PC-3 (cell line): ENCODE measurements around the gene BPGM. TPM values are rescaled to one million over a fixed set of nuclear protein-coding genes. Genes with fewer than 3 reads are reported as not detected.

Experiments used
- ATAC-seq: fragments of 200-7000 bp; cut with Tn5 transposase; 2 replicates; pipeline ENCODE4 v1.9.1; 2020; ENCODE audit warnings: mild to moderate bottlenecking, moderate library complexity
- BruUV-seq: library from RNA; stranded (reverse); fragments of 400-500 nt; replicated peaks from 2 replicates; lab custom pipeline; 2021; lab: Mats Ljungman, UMichigan
- CTCF ChIA-PET: fragments of 300-600 bp; sonication (Branson Sonifier 250); formaldehyde crosslinking; loops from one replicate; lab custom pipeline; 2022; ENCODE audit warnings: antibody characterized with exemption; lab: Charles Lee
- POLR2A ChIA-PET: fragments of 300-600 bp; sonication (Branson Sonifier 250); formaldehyde crosslinking; loops from one replicate; lab custom pipeline; 2022; ENCODE audit warnings: antibody characterized with exemption; ENCODE audit not compliant: unreplicated experiment; lab: Charles Lee
- DNase-seq: peaks from one replicate; pipeline ENCODE4 v3.0.0-alpha.2; 2015
- H2AFZ ChIP-seq: fragments of 300-600 bp; sonication (generic); 2 replicates; pipeline ENCODE4 v1.6.0; 2016; ENCODE audit warnings: antibody characterized with exemption, low read length
- H3F3A ChIP-seq: fragments of 300-600 bp; sonication (generic); one replicate; pipeline ENCODE4 v1.6.0; 2017; ENCODE audit warnings: antibody characterized with exemption, low read length, control low read depth, mild to moderate bottlenecking; ENCODE audit not compliant: unreplicated experiment
- H3K27ac ChIP-seq: fragments of 300-600 bp; sonication (generic); 2 replicates; pipeline ENCODE4 v1.5.1; 2016; ENCODE audit warnings: mild to moderate bottlenecking, low read length
- H3K27me3 ChIP-seq: fragments of 300-600 bp; sonication (generic); 2 replicates; pipeline ENCODE4 v1.6.1; 2016; ENCODE audit warnings: low read length, mixed read lengths
- H3K36me3 ChIP-seq: fragments of 300-600 bp; sonication (generic); 2 replicates; pipeline ENCODE4 v1.6.1; 2016; ENCODE audit warnings: low read depth, mixed run types, low read length, mixed read lengths
- H3K4me1 ChIP-seq: fragments of 300-600 bp; sonication (generic); 2 replicates; pipeline ENCODE4 v1.5.1; 2016; ENCODE audit warnings: low read length; ENCODE audit not compliant: insufficient read depth
- H3K4me2 ChIP-seq: fragments of 300-600 bp; sonication (generic); 2 replicates; pipeline ENCODE4 v1.6.0; 2016; ENCODE audit warnings: low read length
- H3K4me3 ChIP-seq: fragments of 300-600 bp; sonication (generic); 2 replicates; pipeline ENCODE4 v1.5.1; 2016; ENCODE audit warnings: mild to moderate bottlenecking, low read length, mixed read lengths
- H3K79me2 ChIP-seq: fragments of 300-600 bp; sonication (generic); 2 replicates; pipeline ENCODE4 v1.6.1; 2017; ENCODE audit warnings: low read length, mixed read lengths
- H3K9ac ChIP-seq: fragments of 300-600 bp; sonication (generic); 2 replicates; pipeline ENCODE4 v1.6.0; 2016; ENCODE audit warnings: mild to moderate bottlenecking, low read length
- H3K9me2 ChIP-seq: fragments of 300-600 bp; sonication (generic); replicated peaks from 2 replicates; pipeline ENCODE4 v1.6.1; 2016; ENCODE audit warnings: mixed run types, low read length, mixed read lengths
- H3K9me3 ChIP-seq: fragments of 300-600 bp; sonication (generic); 2 replicates; pipeline ENCODE4 v1.6.1; 2016; ENCODE audit warnings: low read length, mixed read lengths
- H4K20me1 ChIP-seq: fragments of 300-600 bp; sonication (generic); 2 replicates; pipeline ENCODE4 v1.6.1; 2016; ENCODE audit warnings: low read length, mixed read lengths
- CTCF ChIP-seq: fragments of 300-600 bp; sonication (generic); conservative IDR thresholded peaks from 2 replicates; pipeline ENCODE4 v1.5.1; 2017; ENCODE audit warnings: antibody characterized with exemption, low read depth, mild to moderate bottlenecking, low read length
- EZH2 ChIP-seq: fragments of 300-600 bp; sonication (generic); IDR thresholded peaks from one replicate; pipeline ENCODE4 v1.6.1; 2017; ENCODE audit warnings: antibody characterized with exemption, mild to moderate bottlenecking, low read length; ENCODE audit not compliant: unreplicated experiment
- EZH2phosphoT487 ChIP-seq: fragments of 300-600 bp; sonication (generic); IDR thresholded peaks from 2 replicates; pipeline ENCODE4 v1.6.1; 2018; ENCODE audit warnings: mild to moderate bottlenecking, antibody characterized with exemption, low read length, borderline replicate concordance
- intact Hi-C: fragments of 100-400 bp; cut with micrococcal nuclease; formaldehyde crosslinking; loops from 2 replicates; pipeline ENCODE4 v1.9.0; 2023
- total RNA-seq: library from RNA; depleted of rRNA; stranded (reverse); fragments of >200 nt; gene quantifications from 2 replicates; pipeline ENCODE4 v1.2.3, GENCODE V29; 2014

Gene BPGM
- total RNA-seq, 1 experiment from 2014 or later: 14.6 TPM

GRCh38 chr7:134690016-134690415 is 43.4 kb downstream of the BPGM start:
- Histone ChIP-seq H3K4me2 (no peak overlapping the region), H3K79me2 (no peaks in the 10 kb centered on the region), H3F3A (no peaks in the 10 kb centered on the region), H3K9ac (no peak overlapping the region), H2AFZ (peak overlapping the region; percentile 27; the same call in 1 of the 2 replicates), H3K9me2 (no peaks in the 10 kb centered on the region), H3K27ac (no peak overlapping the region), H3K4me3 (no peak overlapping the region), H3K4me1 (0 out of 2 replicates have a peak, but pooled peaks cover 11% of the 10 kb centered on the region), H3K36me3 (no peaks in the 10 kb centered on the region), H3K9me3 (no peaks in the 10 kb centered on the region), H4K20me1 (no peaks in the 10 kb centered on the region), H3K27me3 (no peaks in the 10 kb centered on the region)
- no TSS peak for BruUV-seq
- ATAC-seq (peak; percentile 51; the same call in 1 of the 2 replicates), DNase-seq (peak; percentile 15)
- TF ChIP-seq EZH2 (no peak), CTCF (peak; percentile 42; the same call in 1 of the 2 replicates), EZH2phosphoT487 (no peak)
- POLR2A ChIA-PET: interaction anchor here (0.7 kb wide), 1 partner anchor 481 kb away, joined by 3 read pairs; the partner anchor contains the start of gene CYREN
- intact Hi-C loops: loop anchor here (1.0 kb wide), 2 partner anchors 254 to 264 kb away; no protein-coding TSS in a partner anchor
- CTCF ChIA-PET: interaction anchor here (0.6 to 1.4 kb wide), 6 partner anchors 11 to 253 kb away, joined by 3 to 6 read pairs (median 3); partner anchors contain the start of gene BPGM

- H3K4me2 ChIP-seq: no peak overlapping the region
- DNase-seq: no peak
- H3K36me3 ChIP-seq: no peaks in the 10 kb centered on the region
- intact Hi-C loops: loop anchor here (1.0 kb wide), 2 partner anchors 253 to 263 kb away; no protein-coding TSS in a partner anchor
- no peak overlapping the region for H2AFZ ChIP-seq
- ChIA-PET POLR2A (interaction anchor here (0.7 kb wide), 1 partner anchor 480 kb away, joined by 3 read pairs; the partner anchor contains the start of gene CYREN), CTCF (interaction anchor here (0.6 to 1.4 kb wide), 5 partner anchors 11 to 252 kb away, joined by 3 to 6 read pairs (median 3); partner anchors contain the start of gene BPGM)
- H4K20me1 ChIP-seq: no peaks in the 10 kb centered on the region
- TF ChIP-seq EZH2 (no peak), CTCF (no peak), EZH2phosphoT487 (no peak)
- 0 out of 2 replicates have a peak, but pooled peaks cover 11% of the 10 kb centered on the region for H3K4me1 ChIP-seq
- no peak overlapping the region for H3K4me3 ChIP-seq
- ATAC-seq: no peak
- H3K9ac ChIP-seq: no peak overlapping the region
- no TSS peak for BruUV-seq
- no peaks in the 10 kb centered on the region for H3K27me3 ChIP-seq
- no peaks in the 10 kb centered on the region for H3F3A ChIP-seq
- no peaks in the 10 kb centered on the region for H3K9me2 ChIP-seq
- no peak overlapping the region for H3K27ac ChIP-seq
- no peaks in the 10 kb centered on the region for H3K9me3 ChIP-seq
- no peaks in the 10 kb centered on the region for H3K79me2 ChIP-seq
These were observed 44.2 kb downstream of the BPGM start for GRCh38 chr7:134690614-134691504.
